AG09319 (cell line): Measurements from ENCODE around the gene PIH1D1.
A peak's percentile ranks its signal among the peaks of the same experiment; 100 is the strongest.
"Not testable (repeated sequence)": the region's sequence is repeated elsewhere in the genome, so short reads cannot be mapped to it uniquely, and the experiment has no call there.

Experiments used
- DNase-seq: peaks from one replicate; pipeline ENCODE4 v3.0.0-alpha.2; 2010; ENCODE audit warnings: low read depth; ENCODE audit errors: extremely low read depth
- TF ChIP-seq, protein P1 (sequence below): IDR thresholded peaks from 2 replicates; pipeline ENCODE4 v1.5.1; 2011; ENCODE audit warnings: low read depth, mild to moderate bottlenecking, inconsistent platforms, low read length, moderate library complexity

Gene PIH1D1

DNA sequence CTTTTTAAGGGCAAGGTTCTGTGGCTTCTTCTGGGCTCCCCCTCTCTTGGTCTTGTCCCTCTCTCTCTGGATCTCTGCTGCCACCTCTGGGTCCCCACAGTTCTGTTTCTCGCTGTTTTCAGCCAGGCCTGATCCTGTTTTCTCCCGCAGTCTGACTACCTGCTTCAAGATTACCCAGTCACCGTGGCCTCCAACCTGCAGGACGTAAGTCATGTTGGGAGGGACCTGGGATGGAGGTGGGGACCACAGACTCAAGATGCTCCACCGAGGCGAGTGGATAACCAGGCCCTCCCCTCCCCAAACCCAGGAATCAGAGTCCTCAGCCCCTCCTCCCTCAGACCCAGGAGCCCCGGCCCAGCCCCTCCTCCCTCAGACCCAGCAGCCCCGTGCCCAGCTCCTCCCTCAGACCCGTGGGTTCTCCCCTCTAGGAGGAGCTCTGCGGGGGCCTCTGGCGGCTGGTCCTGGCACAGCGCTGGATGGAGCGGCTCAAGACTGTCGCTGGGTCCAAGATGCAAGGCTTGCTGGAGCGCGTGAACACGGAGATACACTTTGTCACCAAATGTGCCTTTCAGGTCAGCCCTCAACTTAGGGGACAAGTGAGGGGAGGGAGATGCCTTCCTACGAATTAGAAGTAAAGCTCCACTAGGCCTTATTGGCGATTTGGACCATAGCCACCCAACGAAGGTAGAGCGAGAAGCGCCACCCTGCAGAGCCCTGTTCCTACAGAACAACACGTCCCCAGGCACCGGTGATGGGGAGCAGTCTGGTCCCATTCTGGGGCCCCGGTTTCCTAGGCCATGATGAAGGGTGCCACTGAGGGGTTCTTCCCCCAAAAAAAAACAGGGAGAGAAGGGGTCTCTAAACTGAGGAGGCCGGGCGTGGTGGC lies 24.6 kb upstream of the PIH1D1 start:
- TF ChIP-seq, protein P1, sequence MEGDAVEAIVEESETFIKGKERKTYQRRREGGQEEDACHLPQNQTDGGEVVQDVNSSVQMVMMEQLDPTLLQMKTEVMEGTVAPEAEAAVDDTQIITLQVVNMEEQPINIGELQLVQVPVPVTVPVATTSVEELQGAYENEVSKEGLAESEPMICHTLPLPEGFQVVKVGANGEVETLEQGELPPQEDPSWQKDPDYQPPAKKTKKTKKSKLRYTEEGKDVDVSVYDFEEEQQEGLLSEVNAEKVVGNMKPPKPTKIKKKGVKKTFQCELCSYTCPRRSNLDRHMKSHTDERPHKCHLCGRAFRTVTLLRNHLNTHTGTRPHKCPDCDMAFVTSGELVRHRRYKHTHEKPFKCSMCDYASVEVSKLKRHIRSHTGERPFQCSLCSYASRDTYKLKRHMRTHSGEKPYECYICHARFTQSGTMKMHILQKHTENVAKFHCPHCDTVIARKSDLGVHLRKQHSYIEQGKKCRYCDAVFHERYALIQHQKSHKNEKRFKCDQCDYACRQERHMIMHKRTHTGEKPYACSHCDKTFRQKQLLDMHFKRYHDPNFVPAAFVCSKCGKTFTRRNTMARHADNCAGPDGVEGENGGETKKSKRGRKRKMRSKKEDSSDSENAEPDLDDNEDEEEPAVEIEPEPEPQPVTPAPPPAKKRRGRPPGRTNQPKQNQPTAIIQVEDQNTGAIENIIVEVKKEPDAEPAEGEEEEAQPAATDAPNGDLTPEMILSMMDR, result peak; percentile 64
- DNase-seq, result no peak

DNA sequence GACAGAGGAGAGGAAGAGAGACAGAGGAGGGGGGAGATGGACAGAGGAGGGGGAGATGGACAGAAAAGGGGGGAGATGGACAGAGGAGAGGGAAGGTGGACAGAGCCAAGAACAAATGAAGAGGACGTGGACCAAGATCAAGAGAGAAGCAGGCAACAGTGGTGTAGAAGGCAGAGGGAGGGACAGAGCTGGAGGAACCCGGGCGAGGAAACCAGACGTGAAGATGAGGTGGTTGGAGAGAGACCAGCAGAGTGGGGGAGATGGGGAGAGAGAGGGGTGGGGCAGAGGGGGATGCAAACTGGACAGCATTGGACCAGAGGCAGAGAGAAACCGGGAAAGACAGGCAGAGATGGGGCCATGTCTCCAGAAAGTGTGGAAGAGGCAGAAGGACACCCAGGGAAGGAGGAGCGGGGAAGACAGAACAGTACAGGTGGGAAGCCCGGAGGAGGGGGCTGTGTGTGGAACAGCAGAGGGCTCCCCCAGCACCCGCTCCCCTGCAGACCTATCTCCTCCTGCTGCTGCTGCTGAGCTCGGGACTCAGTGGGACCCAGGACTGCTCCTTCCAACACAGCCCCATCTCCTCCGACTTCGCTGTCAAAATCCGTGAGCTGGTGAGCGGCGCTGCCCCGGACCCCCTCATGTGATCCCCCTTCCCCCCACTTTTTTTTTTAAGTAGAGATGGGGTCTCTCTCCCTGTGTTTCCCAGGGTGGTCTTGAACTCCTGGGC lies 23.7 kb upstream of the PIH1D1 start:
- DNase-seq, result no peak
- TF ChIP-seq, protein P1, result no peak

- TF ChIP-seq, protein P1, result no peak
These were observed 22.9 kb upstream of the PIH1D1 start for GRCh38 chr19:49474542-49474924.

DNA sequence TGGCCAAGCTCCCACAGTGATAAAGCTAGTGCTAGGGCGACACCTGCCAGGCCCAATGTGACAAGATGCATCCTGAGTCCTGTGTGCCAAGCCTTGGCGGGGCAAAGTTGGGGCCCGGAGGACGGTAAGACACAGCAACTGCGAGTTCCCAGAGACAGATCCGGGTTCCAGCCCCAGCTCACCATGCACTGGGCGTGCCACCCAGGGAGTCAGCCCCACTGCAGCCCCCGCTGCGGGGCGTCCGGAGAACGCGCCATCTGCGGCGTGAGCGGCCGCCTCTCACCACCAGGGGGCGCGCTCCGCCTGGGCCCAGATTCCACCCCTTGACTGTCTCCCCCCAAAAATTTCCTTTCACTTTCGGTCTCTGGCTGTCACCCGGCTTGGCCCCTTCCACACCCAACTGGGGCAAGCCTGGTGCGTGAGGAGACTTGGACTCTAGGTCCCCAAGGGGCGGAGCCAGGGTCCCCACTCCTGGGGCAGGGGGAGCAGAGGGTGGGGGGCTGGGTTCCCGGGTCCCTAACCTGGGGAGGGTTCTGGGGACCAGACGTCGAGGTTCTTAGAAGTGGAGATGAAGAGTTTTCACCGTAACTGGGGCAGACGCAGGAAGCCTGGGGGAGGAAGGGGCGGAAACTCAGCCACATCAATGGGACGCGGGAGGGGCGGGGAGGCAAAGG lies 22.4 kb upstream of the PIH1D1 start, which contains the start of gene FLT3LG:
TSS of gene FLT3LG (plus strand) at position 348 of the 674 bp plus-strand sequence. CDS start 425 bp downstream, outside the sequence.
- TF ChIP-seq, protein P1, result peak; percentile 98
- no peak for DNase-seq

More at GRCh38 chr19:49474542-49474924, 22.9 kb upstream of the PIH1D1 start:
- DNase-seq, result no peak

DNA sequence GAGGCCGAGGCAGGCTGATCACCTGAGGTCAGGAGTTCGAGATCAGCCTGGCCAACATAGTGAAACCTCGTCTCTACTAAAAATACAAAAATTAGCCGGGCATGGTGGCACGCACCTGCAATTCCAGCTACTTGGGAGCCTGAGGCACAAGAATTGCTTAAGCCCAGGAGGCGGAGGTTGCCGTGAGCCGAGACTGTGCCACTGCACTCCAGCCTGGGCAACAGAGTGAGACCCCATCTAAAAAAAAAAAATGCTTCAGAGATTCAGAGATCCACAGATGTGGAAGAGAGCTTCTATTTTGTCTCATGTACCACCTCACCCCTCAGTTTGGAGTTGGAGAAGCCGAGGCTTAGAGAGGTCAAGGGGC lies 21.9 kb upstream of the PIH1D1 start:
- not testable (repeated sequence) for DNase-seq

DNA sequence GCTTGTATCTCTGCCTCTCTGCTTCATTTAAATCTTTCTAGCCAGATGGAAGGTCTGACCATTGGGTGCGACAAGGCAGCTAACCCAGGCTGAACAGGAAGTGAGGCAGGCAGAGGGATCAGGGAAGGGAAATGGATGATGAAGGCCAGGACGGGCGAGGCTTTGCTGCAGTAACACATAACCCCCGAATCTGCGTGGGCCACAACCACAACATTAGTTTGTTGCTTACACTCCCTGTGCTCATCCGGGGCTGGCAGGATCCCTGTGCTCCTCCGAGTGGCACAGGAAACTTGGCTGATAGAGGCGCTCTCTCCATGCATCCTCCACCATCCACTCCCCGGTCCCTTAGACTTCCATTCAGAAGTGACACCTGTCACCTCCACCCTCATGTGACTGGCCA lies 21.3 kb upstream of the PIH1D1 start:
- no peak for DNase-seq
- TF ChIP-seq, protein P1, result no peak

DNA sequence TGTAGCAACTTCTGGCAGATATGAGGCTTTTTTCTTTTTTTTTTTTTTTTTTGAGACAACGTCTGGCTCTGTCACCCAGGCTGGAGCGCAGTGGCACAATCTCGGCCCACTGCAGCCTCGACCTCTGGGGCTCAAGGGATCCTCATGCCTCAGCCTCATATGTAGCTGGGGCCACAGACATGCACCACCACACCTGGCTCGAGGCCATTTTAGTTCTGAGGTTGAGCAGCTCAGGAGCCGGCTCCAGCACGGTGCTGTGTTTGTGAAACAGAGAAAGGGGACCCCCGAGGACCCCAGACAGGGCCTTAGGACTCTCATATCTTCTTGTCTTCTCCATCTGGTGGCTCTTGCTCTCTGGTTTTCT lies 19.0 kb upstream of the PIH1D1 start:
- TF ChIP-seq, protein P1, result no peak

More for the DNA sequence above, 19.0 kb upstream of the PIH1D1 start:
- DNase-seq, result no peak
